Measurements from ENCODE around the gene OR2J3. TPM values are rescaled to one million over a fixed set of nuclear protein-coding genes. Genes with fewer than 3 reads are reported as not detected.

OR2J3 gene
- total RNA-seq (under 1 TPM in 1 of 5 donors, not detected in 4; 0.09 TPM), total RNA-seq (0 to 0.14 (median 0) reads per million in 29 experiments)
- total RNA-seq (2013) = not detected

- 38% methylated on average over 1 of the region's 1 CpG for WGBS (ENCODE audit: insufficient coverage)
- no peak within 1 kb of the TSS for H3K4me3 ChIP-seq (ENCODE audit: control insufficient read depth in 1 of 2, extremely low read depth in 1 of 2, low read length in 1 of 2)
- peaks cover 2 to 6% of the 10 kb centered on the region in 2 experiments for H3K27me3 ChIP-seq (replicated peaks in 1 of 2; ENCODE audit: control insufficient read depth in 2 of 2, extremely low read depth in 1 of 2, insufficient read depth in 2 of 2, low read length in 1 of 2)
- peaks cover 34 to 50% of the 10 kb centered on the region in 2 donors for H3K27me3 Mint-ChIP-seq
- ATAC-seq (replicated peaks in 1 of 4) (no peak), DNase-seq (no peak)
- no peaks in the 10 kb centered on the region for H3K4me1 Mint-ChIP-seq
- no peaks in the 10 kb centered on the region for H3K9me3 Mint-ChIP-seq
- no peaks in the 10 kb centered on the region for H3K4me1 ChIP-seq (ENCODE audit: control insufficient read depth in 1 of 2, extremely low read depth in 1 of 2, insufficient read depth in 2 of 2, low read length in 2 of 2)
- CTCF ChIA-PET = no interaction called here
- POLR2A ChIA-PET = no interaction called here
- H3K27ac ChIP-seq (ENCODE audit: low read length) = no peak within 1 kb of the TSS
- no peaks in the 10 kb centered on the region for H3K36me3 ChIP-seq (ENCODE audit: control insufficient read depth in 2 of 2, extremely low read depth in 1 of 2, insufficient read depth in 1 of 2, low read length in 1 of 2)
- no peak within 1 kb of the TSS for H3K27ac Mint-ChIP-seq
- no peak within 1 kb of the TSS for H3K4me3 Mint-ChIP-seq
- no peaks in the 10 kb centered on the region for H3K9me3 ChIP-seq
- H3K36me3 Mint-ChIP-seq = no peaks in the 10 kb centered on the region
These were observed at the start of gene OR2J3 for GRCh38 chr6:29107758-29108157. TSS of gene OR2J3 (plus strand) at chr6:29108058. CDS start at chr6:29111891, 3,833 bp downstream.

GRCh38 chr6:29071831-29072723 is 35.8 kb upstream of the OR2J3 start:
- 55% methylated on average over 7 of the region's 9 CpGs for WGBS (ENCODE audit: insufficient coverage)
- ChIA-PET POLR2A (no interaction called here), CTCF (interaction anchor here in 1 of 2 donors (0.9 kb wide), 1 partner anchor 515 kb away, joined by 3 read pairs; no protein-coding TSS in a partner anchor)
- peaks cover 2 to 8% of the 10 kb centered on the region in 2 experiments for H3K27me3 ChIP-seq (replicated peaks in 1 of 2; ENCODE audit: control insufficient read depth in 2 of 2, extremely low read depth in 1 of 2, insufficient read depth in 2 of 2, low read length in 1 of 2)
- H3K27me3 Mint-ChIP-seq = peaks cover 36 to 53% of the 10 kb centered on the region in 2 donors
- no peak overlapping the region for H3K27ac Mint-ChIP-seq
- H3K9me3 ChIP-seq = no peaks in the 10 kb centered on the region
- H3K4me1 ChIP-seq (ENCODE audit: control insufficient read depth in 1 of 2, extremely low read depth in 1 of 2, insufficient read depth in 2 of 2, low read length in 2 of 2) = no peaks in the 10 kb centered on the region
- ATAC-seq (replicated peaks in 1 of 4) (no peak), DNase-seq (peak in 1 of 35 experiments; percentile 11)
- no peak overlapping the region for H3K4me3 Mint-ChIP-seq
- no peaks in the 10 kb centered on the region for H3K4me1 Mint-ChIP-seq
- no peaks in the 10 kb centered on the region for H3K36me3 Mint-ChIP-seq
- H3K9me3 Mint-ChIP-seq = peaks cover 0 to 4% (median 3%) of the 10 kb centered on the region in 3 donors
- no peaks in the 10 kb centered on the region for H3K36me3 ChIP-seq (ENCODE audit: control insufficient read depth in 2 of 2, extremely low read depth in 1 of 2, insufficient read depth in 1 of 2, low read length in 1 of 2)
- no peak overlapping the region for H3K4me3 ChIP-seq (ENCODE audit: control insufficient read depth in 1 of 2, extremely low read depth in 1 of 2, low read length in 1 of 2)
- H3K27ac ChIP-seq (ENCODE audit: low read length) = no peak overlapping the region

GRCh38 chr6:29079203-29079602 is 28.7 kb upstream of the OR2J3 start:
- Histone ChIP-seq H3K27me3 (replicated peaks in 1 of 2; ENCODE audit: control insufficient read depth in 2 of 2, extremely low read depth in 1 of 2, insufficient read depth in 2 of 2, low read length in 1 of 2) (no peaks in the 10 kb centered on the region), H3K4me1 (ENCODE audit: control insufficient read depth in 1 of 2, extremely low read depth in 1 of 2, insufficient read depth in 2 of 2, low read length in 2 of 2) (no peaks in the 10 kb centered on the region), H3K4me3 (ENCODE audit: control insufficient read depth in 1 of 2, extremely low read depth in 1 of 2, low read length in 1 of 2) (no peak overlapping the region), H3K36me3 (ENCODE audit: control insufficient read depth in 2 of 2, extremely low read depth in 1 of 2, insufficient read depth in 1 of 2, low read length in 1 of 2) (no peaks in the 10 kb centered on the region), H3K27ac (ENCODE audit: low read length) (no peak overlapping the region), H3K9me3 (no peaks in the 10 kb centered on the region)
- Mint-ChIP-seq H3K27ac (no peak overlapping the region), H3K36me3 (no peaks in the 10 kb centered on the region), H3K4me1 (peaks cover 0 to 3% (median 3%) of the 10 kb centered on the region in 3 donors), H3K9me3 (no peaks in the 10 kb centered on the region), H3K4me3 (no peak overlapping the region), H3K27me3 (peaks cover 6 to 18% of the 10 kb centered on the region in 2 donors)
- ChIA-PET POLR2A (no interaction called here), CTCF (no interaction called here)
- ATAC-seq (replicated peaks in 1 of 4) (no peak), DNase-seq (no peak)
- no CpG with 5 or more reads among the region's 1 CpG for WGBS (ENCODE audit: insufficient coverage)

GRCh38 chr6:29081312-29081711 is 26.5 kb upstream of the OR2J3 start:
- ATAC-seq (replicated peaks in 1 of 4) = no peak
- Histone ChIP-seq H3K27me3 (replicated peaks in 1 of 2; ENCODE audit: control insufficient read depth in 2 of 2, extremely low read depth in 1 of 2, insufficient read depth in 2 of 2, low read length in 1 of 2) (peaks cover 0 to 4% of the 10 kb centered on the region in 2 experiments), H3K36me3 (ENCODE audit: control insufficient read depth in 2 of 2, extremely low read depth in 1 of 2, insufficient read depth in 1 of 2, low read length in 1 of 2) (no peaks in the 10 kb centered on the region), H3K4me1 (ENCODE audit: control insufficient read depth in 1 of 2, extremely low read depth in 1 of 2, insufficient read depth in 2 of 2, low read length in 2 of 2) (no peaks in the 10 kb centered on the region), H3K27ac (ENCODE audit: low read length) (no peak overlapping the region), H3K4me3 (ENCODE audit: control insufficient read depth in 1 of 2, extremely low read depth in 1 of 2, low read length in 1 of 2) (no peak overlapping the region), H3K9me3 (no peaks in the 10 kb centered on the region)
- no peak for DNase-seq
- Mint-ChIP-seq H3K9me3 (no peaks in the 10 kb centered on the region), H3K4me1 (peaks cover 0 to 3% (median 3%) of the 10 kb centered on the region in 3 donors), H3K27ac (no peak overlapping the region), H3K4me3 (no peak overlapping the region), H3K36me3 (no peaks in the 10 kb centered on the region), H3K27me3 (peaks cover 8 to 13% of the 10 kb centered on the region in 2 donors)
- ChIA-PET CTCF (no interaction called here), POLR2A (no interaction called here)

GRCh38 chr6:29082457-29082856 is 25.4 kb upstream of the OR2J3 start:
- WGBS (ENCODE audit: insufficient coverage) = 91% methylated on average over 5 of the region's 15 CpGs
- DNase-seq (no peak), ATAC-seq (replicated peaks in 1 of 4) (no peak)
- Mint-ChIP-seq H3K27ac (no peak overlapping the region), H3K9me3 (no peaks in the 10 kb centered on the region), H3K4me3 (no peak overlapping the region), H3K36me3 (no peaks in the 10 kb centered on the region), H3K4me1 (peaks cover 0 to 3% (median 3%) of the 10 kb centered on the region in 3 donors), H3K27me3 (peaks cover 15 to 17% of the 10 kb centered on the region in 2 donors)
- Histone ChIP-seq H3K27me3 (replicated peaks in 1 of 2; ENCODE audit: control insufficient read depth in 2 of 2, extremely low read depth in 1 of 2, insufficient read depth in 2 of 2, low read length in 1 of 2) (peaks cover 0 to 4% of the 10 kb centered on the region in 2 experiments), H3K4me3 (ENCODE audit: control insufficient read depth in 1 of 2, extremely low read depth in 1 of 2, low read length in 1 of 2) (no peak overlapping the region), H3K9me3 (no peaks in the 10 kb centered on the region), H3K4me1 (ENCODE audit: control insufficient read depth in 1 of 2, extremely low read depth in 1 of 2, insufficient read depth in 2 of 2, low read length in 2 of 2) (no peaks in the 10 kb centered on the region), H3K27ac (ENCODE audit: low read length) (no peak overlapping the region), H3K36me3 (ENCODE audit: control insufficient read depth in 2 of 2, extremely low read depth in 1 of 2, insufficient read depth in 1 of 2, low read length in 1 of 2) (no peaks in the 10 kb centered on the region)
- POLR2A ChIA-PET = interaction anchor here in 1 of 2 donors (0.6 kb wide), 1 partner anchor 244 kb away, joined by 3 read pairs; no protein-coding TSS in a partner anchor
- CTCF ChIA-PET = no interaction called here

GRCh38 chr6:29087213-29087612 is 20.6 kb upstream of the OR2J3 start, which contains the start of gene OR2B3:
TSS of gene OR2B3 (minus strand) at chr6:29087313. CDS start at chr6:29087248, 65 bp downstream.
- CTCF ChIA-PET = no interaction called here
- no CpG with 5 or more reads among the region's 1 CpG for WGBS (ENCODE audit: insufficient coverage)
- no peaks in the 10 kb centered on the region for H3K36me3 ChIP-seq (ENCODE audit: control insufficient read depth in 2 of 2, extremely low read depth in 1 of 2, insufficient read depth in 1 of 2, low read length in 1 of 2)
- no peak within 1 kb of the TSS for H3K4me3 ChIP-seq (ENCODE audit: control insufficient read depth in 1 of 2, extremely low read depth in 1 of 2, low read length in 1 of 2)
- ATAC-seq (replicated peaks in 1 of 4) (no peak), DNase-seq (no peak)
- Mint-ChIP-seq H3K4me3 (no peak within 1 kb of the TSS), H3K4me1 (no peaks in the 10 kb centered on the region), H3K36me3 (no peaks in the 10 kb centered on the region), H3K9me3 (no peaks in the 10 kb centered on the region), H3K27ac (no peak within 1 kb of the TSS), H3K27me3 (peaks cover 27 to 40% of the 10 kb centered on the region in 2 donors)
- no peak within 1 kb of the TSS for H3K27ac ChIP-seq (ENCODE audit: low read length)
- H3K4me1 ChIP-seq (ENCODE audit: control insufficient read depth in 1 of 2, extremely low read depth in 1 of 2, insufficient read depth in 2 of 2, low read length in 2 of 2) = no peaks in the 10 kb centered on the region
- H3K9me3 ChIP-seq = no peaks in the 10 kb centered on the region
- POLR2A ChIA-PET = interaction anchor here in 1 of 2 donors (0.5 kb wide), 1 partner anchor 1126 kb away, joined by 5 read pairs; the partner anchor contains the start of gene TRIM26
- peaks cover 0 to 7% of the 10 kb centered on the region in 2 experiments for H3K27me3 ChIP-seq (replicated peaks in 1 of 2; ENCODE audit: control insufficient read depth in 2 of 2, extremely low read depth in 1 of 2, insufficient read depth in 2 of 2, low read length in 1 of 2)

All from T-cell (primary cell).